Measurements from ENCODE around the gene IL3RA. TPM values are rescaled to one million over a fixed set of nuclear protein-coding genes. Genes with fewer than 3 reads are reported as not detected.

The IL3RA gene
- total and polyA plus RNA-seq, 2 of the 8 experiments (the other 6 are each of a cell fraction or from before 2014, with no cell fraction given): 0.11 TPM; not detected in 1

- CTCF ChIA-PET (ENCODE audit: partially characterized antibody): no interaction called here
- Histone ChIP-seq H4K5ac (ENCODE audit: insufficient read length, low read depth, low read length) (no peak overlapping the region), H3K9me3 (ENCODE audit: insufficient read depth in 2 of 2, low read depth in 1 of 2, low read length in 1 of 2) (no peaks in the 10 kb centered on the region), H3K79me1 (ENCODE audit: low read depth, low read length) (peaks cover 4% of the 10 kb centered on the region; the same call in 1 of the 2 replicates), H4K91ac (replicated peaks; ENCODE audit: insufficient read length, low read length) (no peak overlapping the region), H3K4me3 (ENCODE audit: extremely low read depth in 1 of 4, insufficient read depth in 2 of 4, low read depth in 3 of 4, low read length in 4 of 4) (no peak overlapping the region), H3K36me3 (ENCODE audit: control insufficient read depth in 2 of 4, insufficient read depth in 4 of 4, low read length in 3 of 4) (peaks cover 58 to 80% (median 65%) of the 10 kb centered on the region in 4 experiments), H3K27ac (ENCODE audit: low read depth, low read length) (no peak overlapping the region), H3K4ac (replicated peaks; ENCODE audit: insufficient read length, low read depth, low read length) (no peak overlapping the region), H2AK5ac (ENCODE audit: low read depth, low read length) (no peak overlapping the region), H3K27me3 (replicated peaks in 1 of 4; ENCODE audit: control insufficient read depth in 3 of 4, extremely low read depth in 1 of 4, insufficient read depth in 3 of 4, low read length in 3 of 4) (no peaks in the 10 kb centered on the region), H4K20me1 (replicated peaks in 1 of 2; ENCODE audit: control insufficient read depth in 1 of 2, insufficient read depth in 2 of 2, low read length in 2 of 2) (peaks cover 34 to 47% of the 10 kb centered on the region in 2 experiments), H2BK120ac (replicated peaks; ENCODE audit: low read depth, low read length) (no peak overlapping the region), H3K4me2 (ENCODE audit: insufficient read depth in 1 of 2, low read depth in 2 of 2, low read length in 2 of 2) (no peak overlapping the region), H3K18ac (ENCODE audit: extremely low read depth, low read length) (no peak overlapping the region), H3K9ac (replicated peaks in 1 of 4; ENCODE audit: extremely low read depth in 1 of 4, low read depth in 3 of 4, low read length in 3 of 4) (no peak overlapping the region), H2BK15ac (ENCODE audit: low read length) (no peak overlapping the region), H3K14ac (ENCODE audit: insufficient read length) (no peak overlapping the region), H3K4me1 (replicated peaks in 1 of 4; ENCODE audit: control insufficient read depth in 3 of 4, insufficient read depth in 4 of 4, low read length in 3 of 4) (peaks cover 0 to 6% (median 2%) of the 10 kb centered on the region in 4 experiments; a peak in 6 of 7 replicates), H2BK5ac (ENCODE audit: low read depth, low read length) (no peak overlapping the region), H2BK12ac (ENCODE audit: low read depth, low read length) (no peak overlapping the region), H2BK20ac (ENCODE audit: low read length) (no peak overlapping the region), H4K8ac (ENCODE audit: extremely low read depth, insufficient read depth, low read length) (peak overlapping the region; percentile 71; the same call in 1 of the 2 replicates), H3K23ac (ENCODE audit: insufficient read length) (no peak overlapping the region), H3K79me2 (ENCODE audit: control insufficient read depth in 1 of 2, insufficient read depth in 2 of 2, low read length in 2 of 2) (peaks cover 23 to 46% of the 10 kb centered on the region in 2 experiments), H3K56ac (replicated peaks; ENCODE audit: insufficient read length, low read depth, low read length) (no peak overlapping the region), H2AFZ (ENCODE audit: low read length) (no peak overlapping the region), H3K23me2 (ENCODE audit: low read depth, low read length) (peaks cover 4% of the 10 kb centered on the region; the same call in 1 of the 2 replicates)
- POLR2A ChIA-PET (ENCODE audit: partially characterized antibody): no interaction called here
- DNase-seq (ENCODE audit: low read depth in 1 of 2, low spot score in 2 of 2) (peak in 1 of 2 experiments; percentile 42), FAIRE-seq (no peak)
- WGBS, 2 experiments (ENCODE audit: extremely low coverage in 1 of 2, insufficient coverage in 1 of 2, insufficient read length in 1 of 2, insufficient replicate concordance in 2 of 2, low coverage in 1 of 2, low lambda C conversion rate in 2 of 2, missing lambda C conversion rate in 1 of 2): 97% methylated on average over 38 of the region's 41 CpGs; no CpG with 5 or more reads in 1 of the 2 experiments
- peak; percentile 2; the same call in 1 of the 2 replicates for TF ChIP-seq POLR2AphosphoS5 (IDR thresholded peaks at IDR 0.05; ENCODE audit: low read depth, low read length)
- no peak for TF ChIP-seq SRF (IDR thresholded peaks at IDR 0.05; ENCODE audit: low read depth, low read length)
- TF ChIP-seq GTF2F1 (IDR thresholded peaks at IDR 0.05; ENCODE audit: borderline replicate concordance, low read depth, low read length): no peak
- TF ChIP-seq SIX5 (IDR thresholded peaks at IDR 0.05; ENCODE audit: low read depth, low read length): peak; percentile 16; the same call in 1 of the 2 replicates
- TF ChIP-seq SIN3A (conservative IDR thresholded peaks at IDR 0.05 in 1 of 2, IDR thresholded peaks at IDR 0.05 in 1 of 2; ENCODE audit: low read depth in 1 of 2, low read length in 2 of 2): 0 out of 4 replicates have a peak, but pooled peaks of 1 of the 2 experiments have one; percentile 70
- peak; percentile 53; the same call in 1 of the 2 replicates for TF ChIP-seq SP1 (IDR thresholded peaks at IDR 0.05; ENCODE audit: low read depth, low read length)
These were observed 49.9 kb downstream of the IL3RA start for GRCh38 chrX:1386338-1387127.

All from H1 (cell line).